Measurements from ENCODE around the gene ZNF683.
"Not testable (repeated sequence)": the region's sequence is repeated elsewhere in the genome, so short reads cannot be mapped to it uniquely, and the experiment has no call there.

The ZNF683 gene

DNA sequence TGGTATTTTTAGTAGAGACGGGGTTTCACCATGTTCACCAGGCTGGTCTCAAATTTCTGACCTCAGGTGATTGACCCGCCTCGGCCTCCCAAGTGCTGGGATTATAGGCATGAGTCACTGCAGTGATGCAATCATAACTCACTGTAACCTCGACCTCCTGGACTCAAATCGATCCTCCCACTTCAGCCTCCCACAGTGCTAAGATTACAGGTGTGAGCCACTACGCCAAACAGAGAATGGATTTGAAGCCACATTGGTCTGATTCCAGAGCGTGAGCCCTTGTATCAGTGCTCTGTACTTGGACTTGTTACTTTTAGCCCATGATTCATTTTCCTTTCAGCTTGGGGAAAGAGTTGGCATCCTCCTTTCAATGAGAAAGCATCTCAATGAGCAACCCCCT lies 14.9 kb upstream of the ZNF683 start:
- intact Hi-C loops (cut with DNase I): no loop called here
- DNase-seq: no peak

DNA sequence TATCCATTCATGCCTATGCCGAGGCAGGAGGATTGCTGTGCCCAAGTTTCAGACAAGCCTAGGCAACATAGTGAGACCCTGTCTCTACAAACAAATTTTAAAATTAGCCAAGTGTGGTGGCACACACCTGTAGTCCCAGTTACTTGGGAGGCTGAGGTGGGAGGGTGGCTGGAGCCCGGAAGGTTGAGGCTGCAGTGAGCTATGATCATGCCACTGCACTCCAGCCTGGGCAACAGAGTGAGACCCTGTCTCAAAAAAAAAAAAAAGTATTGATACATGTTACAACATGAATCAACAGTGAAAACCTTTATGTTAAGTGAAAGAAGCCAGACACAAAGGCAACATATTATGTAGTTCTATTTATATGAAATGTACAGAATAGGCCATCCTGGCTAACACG lies 12.5 kb upstream of the ZNF683 start:
- intact Hi-C loops (cut with DNase I): not testable (repeated sequence)

DNA sequence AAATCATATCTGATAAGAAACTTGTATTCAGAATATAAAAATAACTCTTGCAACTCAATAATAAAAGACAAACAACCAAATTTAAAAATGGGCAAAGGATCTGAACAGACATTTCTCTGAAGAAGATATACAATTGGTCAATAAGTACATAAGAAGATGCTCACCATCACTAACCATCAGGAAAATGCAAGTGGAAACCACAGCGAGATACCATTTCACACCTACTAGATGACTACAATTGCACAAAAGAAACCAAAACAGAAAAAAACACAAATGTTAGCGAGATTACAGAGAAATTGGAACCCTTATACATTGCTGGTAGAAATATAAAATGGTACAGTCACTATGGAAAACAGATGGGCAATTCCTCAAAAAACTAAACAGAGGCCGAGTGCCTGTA lies 11.5 kb upstream of the ZNF683 start:
- no peak for DNase-seq
- intact Hi-C loops (cut with DNase I): no loop called here

More for the DNA sequence above, 12.5 kb upstream of the ZNF683 start:
- not testable (repeated sequence) for DNase-seq

DNA sequence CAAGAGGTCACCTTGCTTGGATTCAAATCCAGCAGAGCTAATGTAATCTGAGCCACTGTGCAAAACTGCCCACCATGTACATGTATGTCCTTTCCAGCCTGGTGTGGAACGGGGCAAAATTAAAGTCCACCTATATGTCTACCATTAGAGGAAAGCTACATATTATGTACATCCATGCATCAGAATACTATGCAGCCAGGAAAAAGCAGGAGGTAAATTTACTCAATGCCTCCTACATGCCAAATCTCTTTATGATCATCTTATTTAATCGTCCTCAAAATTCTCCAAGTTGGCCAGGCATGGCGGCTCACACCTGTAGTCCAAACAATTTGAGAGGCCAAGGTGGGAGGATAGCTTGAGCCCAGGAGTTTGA lies 6.3 kb upstream of the ZNF683 start:
- intact Hi-C loops (cut with DNase I): no loop called here
- peak in 1 of 10 donors; percentile 7 for DNase-seq

DNA sequence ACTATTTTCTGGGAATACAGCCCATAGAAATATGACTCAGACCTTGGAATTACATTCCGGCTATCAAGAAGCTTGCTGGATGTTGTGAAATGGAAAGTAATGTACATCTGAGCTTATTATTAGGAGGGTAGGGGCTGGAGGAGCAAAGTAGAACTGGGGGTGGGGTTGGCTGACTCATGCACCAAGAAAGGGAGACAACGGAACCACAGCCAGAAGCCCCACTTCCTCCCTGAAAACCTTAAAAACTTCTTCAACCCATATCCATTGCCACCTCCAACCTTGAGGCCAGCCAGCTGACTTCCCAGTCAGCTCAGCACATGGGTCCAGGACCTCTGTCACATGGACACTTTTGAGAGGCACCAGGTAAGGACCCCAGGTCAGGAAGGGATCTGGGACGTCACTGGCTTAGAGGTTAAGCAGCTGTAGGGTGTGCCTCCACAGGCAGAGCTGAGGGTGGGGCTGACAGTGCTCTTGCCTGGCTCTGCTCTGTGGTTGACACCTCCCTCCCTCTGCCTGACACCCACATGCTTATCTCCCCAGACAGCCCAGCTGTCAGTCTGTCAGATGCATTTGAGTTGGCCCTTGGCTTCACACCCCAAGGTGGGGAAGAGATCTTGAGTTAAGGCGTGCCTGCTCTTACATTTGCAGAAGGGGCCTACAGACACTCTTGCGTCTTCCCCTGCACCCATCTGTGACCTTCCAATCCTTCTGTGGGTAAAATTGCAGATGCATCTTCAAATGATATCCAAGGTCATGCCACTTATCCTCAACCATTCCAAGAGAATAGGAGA lies 5.7 kb upstream of the ZNF683 start:
- intact Hi-C loops (cut with DNase I): no loop called here
- peak in 1 of 10 donors; percentile 34 for DNase-seq

DNA sequence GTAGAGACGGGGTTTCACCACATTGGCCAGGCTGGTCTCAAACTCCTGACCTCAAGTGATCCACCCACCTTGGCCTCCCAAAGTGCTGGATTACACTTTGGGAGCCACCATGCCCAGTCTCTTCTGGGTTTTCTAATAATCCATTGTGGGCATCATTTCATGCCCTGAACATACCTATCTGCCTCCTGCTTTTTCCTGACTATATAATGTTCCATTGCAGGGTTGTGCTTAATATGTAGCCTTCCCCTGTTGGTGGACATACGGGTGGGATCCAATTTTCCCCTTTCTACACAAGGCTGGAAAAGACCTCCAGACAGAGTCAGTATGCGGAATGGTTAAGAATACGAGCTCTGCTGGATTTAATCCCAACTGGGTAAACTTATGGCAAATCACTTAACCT lies 3.5 kb upstream of the ZNF683 start:
- DNase-seq: no peak
- intact Hi-C loops (cut with DNase I): no loop called here

DNA sequence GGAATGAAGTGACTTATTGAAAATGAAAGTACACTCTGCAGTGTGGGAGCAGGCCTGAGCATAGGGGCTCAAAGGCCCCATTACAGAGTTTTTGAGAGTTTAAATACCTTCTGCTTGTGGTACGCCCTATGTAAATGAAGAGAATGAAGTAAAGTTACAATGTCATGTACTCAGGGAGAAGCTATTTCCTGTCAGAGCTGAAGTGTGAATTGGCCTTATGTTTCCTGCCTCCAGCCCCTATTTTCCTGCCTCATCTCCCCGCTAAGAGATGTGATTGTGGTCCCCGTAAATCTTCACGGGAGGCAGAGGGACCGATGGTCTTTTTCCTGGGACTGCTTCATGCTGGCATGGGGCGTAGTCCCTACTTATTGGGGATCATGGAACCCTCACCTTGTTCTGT lies 2.5 kb upstream of the ZNF683 start:
- intact Hi-C loops (cut with DNase I): no loop called here
- no peak for DNase-seq

DNA sequence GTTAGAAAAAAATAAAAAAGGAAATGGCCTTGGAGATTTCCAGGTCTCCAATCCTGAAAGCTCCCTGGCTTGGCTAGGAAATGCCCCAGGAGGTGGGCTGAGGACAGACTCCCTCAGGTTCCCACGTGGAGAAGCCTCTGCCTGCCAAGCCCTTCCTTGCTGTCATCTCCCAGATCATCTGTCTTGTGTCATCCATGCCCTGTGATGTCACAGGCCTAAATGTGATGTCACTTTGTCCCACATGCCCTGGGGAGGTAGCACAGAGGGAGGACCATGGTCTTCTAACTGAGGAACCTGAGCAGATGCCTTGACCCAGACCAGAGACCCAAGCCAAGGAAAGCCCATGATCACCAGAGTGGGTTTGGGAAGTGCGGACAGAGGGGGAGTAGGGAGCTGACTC lies 1.8 kb upstream of the ZNF683 start:
- intact Hi-C loops (cut with DNase I): not testable (repeated sequence)
- DNase-seq: peak in 1 of 10 donors; percentile 33

DNA sequence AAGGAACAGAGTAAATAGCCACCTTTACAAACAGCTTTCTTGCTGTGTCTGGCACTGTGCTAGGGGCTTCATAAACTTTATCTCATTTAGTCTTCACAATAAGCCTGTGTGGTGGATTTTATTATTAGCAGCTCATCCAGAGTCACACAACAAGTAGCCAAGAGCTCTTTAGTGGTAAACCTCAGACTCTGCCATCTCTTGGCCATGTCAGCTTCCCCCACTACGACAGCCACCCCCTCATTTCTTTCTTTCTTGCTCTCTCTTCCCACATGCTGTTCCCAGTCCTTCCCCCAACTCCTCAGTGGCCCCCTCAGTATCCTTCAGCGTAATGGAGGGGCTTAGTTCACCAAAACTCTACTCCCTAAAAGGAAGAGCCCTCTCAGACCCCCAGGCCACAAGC lies 1.2 kb upstream of the ZNF683 start:
- DNase-seq: no peak
- intact Hi-C loops (cut with DNase I): no loop called here

DNA sequence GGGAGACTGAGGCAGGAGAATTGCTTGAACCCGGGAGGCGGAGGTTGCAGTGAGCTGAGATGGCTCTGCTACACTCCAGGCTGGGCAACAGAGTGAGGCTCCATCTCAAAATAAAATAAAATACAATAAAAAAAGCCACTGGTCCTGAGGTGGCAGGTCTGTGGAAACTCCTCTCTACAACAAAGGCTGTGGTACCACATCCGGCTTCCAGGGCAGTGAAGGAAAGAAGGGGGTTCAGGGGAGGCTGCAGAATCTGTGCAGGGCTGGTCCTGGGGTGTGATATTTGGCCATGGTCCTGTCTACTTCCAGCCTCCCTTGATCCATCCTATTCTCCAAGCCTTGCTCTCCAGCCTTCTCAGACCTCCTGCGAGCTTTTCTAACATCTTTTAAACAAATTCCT lies 731 bp upstream of the ZNF683 start:
- intact Hi-C loops (cut with DNase I): no loop called here
- DNase-seq: peak in 1 of 10 donors; percentile 7

DNA sequence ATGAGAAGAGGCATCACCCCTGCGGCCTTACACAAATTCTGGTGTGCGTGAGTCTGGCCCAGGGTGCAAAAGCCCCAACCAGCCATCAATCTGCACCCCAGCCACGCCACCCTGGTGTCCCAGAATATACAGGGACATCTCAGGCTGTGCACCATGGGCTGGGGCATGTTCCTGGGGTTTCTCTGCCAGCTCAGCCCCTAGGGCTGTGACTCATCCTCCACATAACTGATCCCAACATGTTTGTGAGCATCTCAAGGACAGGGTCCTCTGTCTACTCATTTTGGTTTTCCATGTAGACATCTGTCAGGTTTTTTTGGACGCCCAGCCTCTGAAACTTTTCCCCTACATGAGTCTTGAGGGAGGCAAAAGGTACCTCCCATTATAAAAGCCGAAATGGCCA lies 511 bp downstream of the ZNF683 start:
- intact Hi-C loops (cut with DNase I): no loop called here
- peak in 2 of 10 donors; percentile 34 to 43 for DNase-seq

DNA sequence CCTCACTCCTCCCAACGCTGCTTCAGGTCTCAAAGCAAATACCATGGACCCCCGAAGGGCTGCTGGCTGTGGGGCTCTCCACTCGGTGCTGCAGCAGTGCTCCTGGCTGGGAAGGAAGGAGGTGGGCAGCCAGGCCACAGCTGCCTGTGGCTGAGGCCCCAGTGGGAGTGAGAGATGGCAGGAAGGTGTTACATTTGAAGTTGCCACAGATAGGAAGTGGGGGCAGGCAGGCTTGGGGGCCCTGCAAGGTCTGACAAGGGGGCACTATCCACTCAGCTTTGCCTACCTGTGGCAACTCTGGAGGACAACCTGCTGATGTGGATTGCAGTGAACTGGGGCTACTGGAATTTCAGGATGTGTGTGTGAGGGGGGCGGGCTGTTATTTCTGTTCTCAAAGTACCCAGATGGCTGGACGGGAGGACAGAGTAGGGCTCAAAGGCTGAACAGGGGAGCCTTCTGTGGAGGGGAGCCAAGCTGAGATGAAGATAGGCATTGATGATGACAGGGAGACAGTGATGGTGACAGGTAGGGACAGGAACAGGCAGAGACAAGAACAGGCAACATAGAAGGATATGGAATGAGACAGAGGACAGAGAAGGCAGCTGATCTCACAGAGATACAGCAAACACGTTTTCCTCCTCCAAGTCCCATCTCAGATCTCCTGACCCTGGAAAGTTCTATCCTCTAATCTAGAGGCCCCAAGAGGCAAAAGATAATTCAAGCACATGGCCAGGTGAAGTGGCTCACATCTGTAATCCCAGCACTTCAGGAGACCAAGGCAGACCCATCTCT lies 1.8 kb downstream of the ZNF683 start:
- DNase-seq: peak in 2 of 10 donors; percentile 41
- intact Hi-C loops (cut with DNase I): no loop called here

DNA sequence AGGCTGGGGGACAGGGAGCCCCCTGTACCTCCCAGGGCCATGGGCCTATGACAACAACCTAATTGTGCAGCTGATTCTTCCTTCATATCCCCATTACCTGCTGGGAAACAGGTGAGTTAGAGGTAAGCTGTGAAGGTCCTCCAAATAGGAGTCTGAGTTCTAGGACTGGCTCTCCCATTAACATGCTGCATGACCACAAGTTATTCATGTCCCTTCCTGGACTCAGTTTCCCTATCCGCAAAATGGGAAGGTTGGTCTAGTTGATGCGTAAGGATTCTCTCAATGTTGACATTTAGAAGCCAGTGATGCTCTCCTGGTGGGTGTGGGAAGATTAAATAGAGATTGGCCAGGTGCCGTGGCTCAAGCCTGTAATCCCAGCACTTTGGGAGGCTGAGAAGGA lies 4.1 kb downstream of the ZNF683 start:
- intact Hi-C loops (cut with DNase I): no loop called here

DNA sequence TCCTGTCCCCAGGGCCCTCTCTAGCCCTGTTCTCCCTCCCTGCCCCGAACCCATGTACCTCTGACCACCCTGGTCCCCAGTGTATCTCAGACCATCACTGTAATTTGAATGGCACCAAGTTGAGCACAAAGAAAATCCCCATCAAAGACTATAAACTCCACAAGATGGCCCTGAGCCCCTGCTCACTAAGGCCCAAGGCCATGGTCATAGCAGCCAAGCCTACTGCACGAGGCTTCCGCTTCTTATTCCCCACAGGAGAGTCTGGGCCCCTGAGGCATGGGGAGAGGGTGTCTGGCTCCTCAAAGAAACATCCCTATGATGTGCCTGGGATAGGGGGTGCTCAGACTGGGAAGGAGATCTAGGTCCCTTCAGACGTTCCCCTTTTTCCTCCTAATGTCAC lies 4.5 kb downstream of the ZNF683 start:
- peak in 1 of 10 donors; percentile 25 for DNase-seq
- intact Hi-C loops (cut with DNase I): no loop called here

More for the DNA sequence above, 4.1 kb downstream of the ZNF683 start:
- DNase-seq: no peak

DNA sequence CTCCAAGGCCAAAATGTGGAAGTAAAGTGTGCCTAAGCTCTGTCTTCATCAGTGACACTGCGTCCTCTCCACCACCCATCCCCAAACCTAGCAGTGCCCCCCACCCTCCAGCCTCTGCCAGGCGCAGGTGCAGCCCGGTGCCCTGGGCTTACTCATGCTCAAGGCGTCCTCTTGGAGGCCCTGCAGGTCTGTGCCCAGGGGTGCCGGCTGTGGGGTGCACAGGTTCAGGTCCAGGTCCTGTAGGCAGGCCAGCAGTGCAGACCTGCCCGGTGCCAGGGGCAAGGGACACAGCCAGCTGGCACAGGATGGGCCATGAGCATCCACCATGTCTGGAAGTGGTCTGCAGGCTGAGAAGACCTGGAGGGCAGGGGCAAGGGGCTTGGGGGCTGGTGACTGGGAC lies 5.1 kb downstream of the ZNF683 start:
- intact Hi-C loops (cut with DNase I): no loop called here
- peak in 1 of 10 donors; percentile 70 for DNase-seq

DNA sequence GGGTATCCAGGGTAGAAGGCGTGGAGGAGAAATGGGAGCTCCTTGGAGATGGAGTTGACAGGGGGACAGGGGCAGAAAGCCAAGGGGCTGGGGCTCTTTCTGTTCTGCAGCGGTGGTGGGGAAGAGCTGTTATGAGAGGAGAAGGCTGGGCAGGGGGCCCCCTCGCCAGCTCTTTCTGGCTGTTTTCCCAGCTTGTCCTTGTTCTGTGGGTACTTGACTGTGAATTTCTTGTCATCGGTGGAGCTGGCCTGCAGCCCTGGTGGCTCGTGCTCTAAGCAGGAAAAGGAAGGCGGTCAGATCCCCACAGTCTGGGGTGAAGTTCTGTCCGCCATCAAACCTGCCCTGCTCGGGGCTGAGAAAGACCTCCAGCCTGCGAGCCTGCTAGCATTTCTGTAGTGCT lies 7.6 kb downstream of the ZNF683 start:
- peak in 2 of 10 donors; percentile 36 to 54 for DNase-seq
- intact Hi-C loops (cut with DNase I): no loop called here

DNA sequence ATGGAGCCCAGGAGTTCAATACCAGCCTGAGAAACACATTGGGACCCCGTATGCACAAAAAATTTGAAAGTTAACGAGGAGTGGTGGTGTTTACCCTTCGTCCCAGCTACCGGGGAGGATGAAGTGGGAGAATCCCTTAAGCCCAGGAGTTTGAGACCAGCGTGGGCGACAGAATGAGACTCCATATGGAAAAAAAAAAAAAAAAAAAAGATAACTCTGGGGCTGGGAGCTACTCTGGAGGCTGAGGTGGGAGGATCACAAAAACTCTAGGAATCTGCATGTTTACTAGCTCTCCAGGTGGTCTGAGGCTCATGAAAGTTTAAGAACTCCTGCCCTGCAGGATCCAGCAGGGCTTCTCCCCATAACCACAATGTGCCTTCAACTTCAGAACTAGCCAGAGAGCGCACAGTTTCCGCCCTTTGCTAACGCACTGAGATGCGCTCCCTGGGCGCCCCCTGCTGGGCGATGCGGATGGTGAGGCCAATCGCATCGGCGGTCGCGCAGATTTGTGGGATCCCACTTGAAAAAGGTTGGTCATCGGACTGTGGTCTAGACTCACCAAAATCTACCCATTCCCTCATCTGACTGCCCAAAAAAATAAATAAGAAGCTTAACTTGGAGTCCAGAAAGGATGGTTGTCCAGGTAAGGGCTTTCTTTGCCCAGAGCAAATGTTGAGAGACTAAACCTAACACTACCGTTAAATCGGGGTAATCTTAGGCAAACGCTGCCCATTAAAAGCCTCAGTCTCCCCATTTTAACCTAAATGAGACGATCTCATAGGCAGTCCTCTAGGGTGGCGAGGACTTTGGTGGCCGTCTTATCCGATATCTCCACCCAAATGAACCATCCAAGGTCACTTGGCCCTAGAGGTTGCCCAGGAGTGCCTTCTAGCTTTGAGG lies 8.8 kb downstream of the ZNF683 start:
- peak; percentile 35 to 92 (median 69) for DNase-seq
- intact Hi-C loops (cut with DNase I): no loop called here

DNA sequence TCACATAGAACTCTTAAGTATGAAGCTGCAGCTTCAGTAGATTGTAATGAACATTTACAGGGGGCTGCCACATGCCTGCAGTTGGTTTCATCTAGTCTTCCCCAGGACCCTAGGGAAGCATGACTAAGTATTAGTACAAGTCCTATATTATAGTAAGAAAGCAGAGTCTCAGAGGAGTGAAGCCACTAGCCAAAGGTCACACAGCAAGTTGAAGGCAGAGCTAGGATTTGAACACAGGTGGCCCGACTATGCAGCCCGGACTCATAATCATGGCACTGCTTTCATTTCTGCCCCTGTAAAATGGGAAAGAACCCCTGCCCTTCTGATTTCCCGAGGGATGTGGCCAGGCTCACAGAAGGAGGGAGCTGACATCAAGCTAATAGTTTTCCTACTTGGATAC lies 10.2 kb downstream of the ZNF683 start:
- peak in 1 of 10 donors; percentile 7 for DNase-seq
- intact Hi-C loops (cut with DNase I): no loop called here

DNA sequence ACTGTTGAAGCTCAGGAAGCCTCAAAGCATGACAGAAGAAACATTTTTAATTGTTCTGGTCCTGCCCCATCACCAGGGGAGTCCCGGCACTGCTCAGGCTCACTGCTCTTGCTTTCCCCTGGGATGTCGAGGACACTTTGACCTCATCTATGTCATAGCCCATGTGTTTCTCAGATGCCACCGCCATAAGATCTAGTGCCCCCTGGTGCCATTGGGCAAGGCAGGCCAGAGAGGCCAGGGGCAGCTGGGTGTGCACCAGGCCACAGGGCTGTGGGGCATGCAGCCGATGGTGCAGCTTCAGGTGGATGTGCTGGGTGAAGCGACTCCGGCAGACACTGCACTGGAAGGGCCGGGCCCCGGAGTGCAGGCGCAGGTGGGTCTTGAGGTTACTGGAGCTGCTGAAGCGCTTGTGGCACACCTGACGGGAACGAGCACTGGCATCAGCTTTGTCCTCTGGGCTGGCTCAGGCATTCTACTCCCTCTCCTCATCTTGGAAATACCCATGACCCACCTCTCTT lies 10.9 kb downstream of the ZNF683 start:
- intact Hi-C loops (cut with DNase I): no loop called here
- peak in 2 of 10 donors; percentile 56 to 67 for DNase-seq

DNA sequence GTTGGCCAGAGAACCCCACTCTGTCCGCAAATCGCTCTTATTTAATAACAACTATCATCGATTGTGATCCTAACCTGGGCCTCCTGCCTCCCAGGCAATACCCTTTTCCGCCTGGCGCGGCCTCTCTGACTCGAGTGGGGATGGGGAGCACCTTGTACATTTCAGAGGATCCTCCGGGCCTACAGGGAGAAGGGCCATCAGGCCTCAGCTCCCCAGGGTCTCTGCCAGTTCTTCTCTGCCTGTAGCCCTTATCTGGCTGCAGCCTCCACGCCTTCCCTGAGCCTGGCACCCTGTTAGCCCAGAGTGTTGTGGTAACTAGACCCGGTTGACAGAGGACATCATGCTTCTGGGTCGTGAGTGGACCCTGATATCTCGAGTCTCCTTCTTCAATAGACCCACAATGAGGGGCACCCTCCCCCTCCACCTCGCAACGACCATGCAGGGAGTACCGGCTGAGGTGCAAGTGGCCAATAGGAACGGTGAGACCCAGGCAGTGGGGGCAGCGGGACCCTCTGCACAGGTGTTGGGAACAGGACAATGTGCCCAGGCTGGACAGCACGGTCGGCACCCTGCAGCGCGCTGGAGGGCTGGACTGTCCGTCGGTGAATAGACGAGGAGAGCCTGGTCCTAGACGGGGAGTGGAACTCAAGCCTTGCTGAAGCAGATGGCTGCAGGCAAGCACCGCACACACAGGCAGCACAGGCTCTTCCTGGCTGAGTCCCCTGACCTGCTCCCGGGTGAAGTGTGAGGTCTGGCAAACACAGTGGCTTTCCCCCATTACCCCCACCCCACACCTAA lies 11.5 kb downstream of the ZNF683 start:
- intact Hi-C loops (cut with DNase I): no loop called here
- peak in 2 of 10 donors; percentile 75 for DNase-seq

All from posterior cingulate gyrus (tissue), 11 donors.